Gastroesophageal sphincter (tissue), 4 donors: ENCODE results near the gene KLK3. TPM values are rescaled to one million over a fixed set of nuclear protein-coding genes. Genes with fewer than 3 reads are reported as not detected.

Experiments used
- ATAC-seq: fragments of 150-250 bp; one replicate; pipeline ENCODE4 v1.9.1; 2016; ENCODE audit warnings: mild to moderate bottlenecking, moderate library complexity
- H3K27ac ChIP-seq, 4 donors: fragments of 200-600 bp; sonication (generic) in 3 of 4; 1 replicate in 3 of 4; 2 replicates in 1 of 4; pipeline ENCODE4 v1.5.1; 2016 to 2019
- H3K27me3 ChIP-seq: fragments of 200-600 bp; sonication (generic); one replicate; pipeline ENCODE4 v1.5.1; 2019
- H3K36me3 ChIP-seq, 2 donors: fragments of 200-600 bp; sonication (generic); one replicate each; pipeline ENCODE4 v1.5.1; 2019; ENCODE audit warnings: control low read depth in 1 of 2
- H3K4me1 ChIP-seq, 3 donors: fragments of 200-600 bp; sonication (generic); 1 replicate in 2 of 3; 2 replicates in 1 of 3; pipeline ENCODE4 v1.5.1; 2016 to 2019; ENCODE audit warnings: control low read depth in 2 of 3
- H3K4me3 ChIP-seq, 2 donors: fragments of 200-600 bp; sonication (generic); one replicate each; pipeline ENCODE4 v1.5.1; 2019; ENCODE audit warnings: mild to moderate bottlenecking in 1 of 2, moderate library complexity in 1 of 2
- H3K9me3 ChIP-seq, 3 donors: fragments of 200-600 bp; sonication (generic); one replicate each; pipeline ENCODE4 v1.5.1; 2017 to 2019; ENCODE audit warnings: control low read depth in 2 of 3
- EP300 ChIP-seq: sonication (generic); formaldehyde crosslinking; IDR thresholded peaks from one replicate; pipeline ENCODE4 v1.6.1; 2017; ENCODE audit warnings: antibody characterized with exemption, mild to moderate bottlenecking
- POLR2A ChIP-seq, 2 donors: fragments of 450-650 bp; IDR thresholded peaks; one replicate each; pipeline ENCODE4 v1.6.1; 2017; ENCODE audit warnings: antibody characterized with exemption in 2 of 2, mild to moderate bottlenecking in 2 of 2, moderate library complexity in 1 of 2
- POLR2AphosphoS5 ChIP-seq: sonication (generic); formaldehyde crosslinking; IDR thresholded peaks from one replicate; pipeline ENCODE4 v1.6.1; 2017; ENCODE audit warnings: antibody characterized with exemption
- WGBS, 2 donors: methylation state at CpG; one replicate each; pipeline ENCODE4 v1.1.5; 2018; ENCODE audit warnings: low coverage in 1 of 2; 5-methylcytosine and 5-hydroxymethylcytosine counted together
- total RNA-seq, 4 donors: library from RNA; depleted of rRNA; stranded (reverse); fragments of >200 nt; gene quantifications; one replicate each; pipeline ENCODE4 v1.1.0, GENCODE V29; 2016
- TF ChIP-seq, protein P1 (sequence below), 4 experiments: fragments of 200-600 bp in 2 of 4; fragments of 450-650 bp in 2 of 4; sonication (generic) in 1 of 4; IDR thresholded peaks; one replicate each; pipeline ENCODE4 v1.5.1; 2017 to 2019; ENCODE audit warnings: antibody characterized with exemption in 4 of 4, mild to moderate bottlenecking in 2 of 4, moderate library complexity in 2 of 4

Gene KLK3
- total RNA-seq, 4 donors from 2014 or later: not detected

DNA sequence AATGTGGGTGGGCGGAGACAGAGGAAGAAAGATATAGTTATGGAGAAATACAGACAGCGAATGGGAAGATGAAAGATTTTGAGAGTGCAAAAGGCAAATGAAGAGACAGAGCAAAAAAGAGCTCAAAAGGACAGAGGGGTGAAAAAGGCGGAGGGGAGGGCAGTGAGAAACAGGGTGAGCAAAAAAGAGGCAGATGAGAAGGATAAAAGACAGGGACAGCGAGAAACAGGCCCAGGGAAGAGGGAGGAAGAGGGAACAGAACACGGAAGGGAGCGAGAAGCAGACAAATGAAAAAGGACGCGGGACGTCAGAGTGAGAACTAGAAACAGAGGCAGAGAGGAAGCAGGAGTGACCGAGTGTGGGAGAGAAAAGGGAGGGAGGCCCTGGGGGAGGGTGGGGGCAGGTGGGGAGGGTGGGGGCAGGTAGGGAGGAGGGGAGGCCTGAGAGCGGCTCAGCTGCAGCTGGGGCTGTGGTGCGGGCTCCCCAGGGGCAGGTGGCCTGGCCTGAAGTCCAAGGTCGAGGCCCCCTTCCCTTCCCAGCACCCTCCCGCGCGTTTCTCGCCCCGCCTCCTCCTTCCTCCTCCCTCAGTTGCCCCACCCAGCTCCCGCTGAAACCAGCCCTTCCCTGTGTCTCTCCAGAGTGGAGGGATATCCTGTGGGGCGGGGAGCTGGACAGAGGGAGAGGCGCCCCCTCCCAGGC lies 34.0 kb upstream of the KLK3 start:
- Histone ChIP-seq H3K4me3 (no peak overlapping the region), H3K27ac (no peak overlapping the region), H3K4me1 (peaks cover 0 to 19% (median 0%) of the 10 kb centered on the region in 3 donors), H3K9me3 (no peaks in the 10 kb centered on the region), H3K27me3 (peaks cover 100% of the 10 kb centered on the region), H3K36me3 (no peaks in the 10 kb centered on the region)
- ATAC-seq: no peak
- TF ChIP-seq, protein P1, sequence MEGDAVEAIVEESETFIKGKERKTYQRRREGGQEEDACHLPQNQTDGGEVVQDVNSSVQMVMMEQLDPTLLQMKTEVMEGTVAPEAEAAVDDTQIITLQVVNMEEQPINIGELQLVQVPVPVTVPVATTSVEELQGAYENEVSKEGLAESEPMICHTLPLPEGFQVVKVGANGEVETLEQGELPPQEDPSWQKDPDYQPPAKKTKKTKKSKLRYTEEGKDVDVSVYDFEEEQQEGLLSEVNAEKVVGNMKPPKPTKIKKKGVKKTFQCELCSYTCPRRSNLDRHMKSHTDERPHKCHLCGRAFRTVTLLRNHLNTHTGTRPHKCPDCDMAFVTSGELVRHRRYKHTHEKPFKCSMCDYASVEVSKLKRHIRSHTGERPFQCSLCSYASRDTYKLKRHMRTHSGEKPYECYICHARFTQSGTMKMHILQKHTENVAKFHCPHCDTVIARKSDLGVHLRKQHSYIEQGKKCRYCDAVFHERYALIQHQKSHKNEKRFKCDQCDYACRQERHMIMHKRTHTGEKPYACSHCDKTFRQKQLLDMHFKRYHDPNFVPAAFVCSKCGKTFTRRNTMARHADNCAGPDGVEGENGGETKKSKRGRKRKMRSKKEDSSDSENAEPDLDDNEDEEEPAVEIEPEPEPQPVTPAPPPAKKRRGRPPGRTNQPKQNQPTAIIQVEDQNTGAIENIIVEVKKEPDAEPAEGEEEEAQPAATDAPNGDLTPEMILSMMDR (IDR thresholded peaks at IDR 0.05): no peak
- TF ChIP-seq POLR2AphosphoS5: no peak
- no peak for TF ChIP-seq POLR2A (IDR thresholded peaks at IDR 0.05)
- TF ChIP-seq EP300: no peak
- 1 to 2% methylated on average over 9 to 13 of the region's 21 CpGs for WGBS, 2 donors

DNA sequence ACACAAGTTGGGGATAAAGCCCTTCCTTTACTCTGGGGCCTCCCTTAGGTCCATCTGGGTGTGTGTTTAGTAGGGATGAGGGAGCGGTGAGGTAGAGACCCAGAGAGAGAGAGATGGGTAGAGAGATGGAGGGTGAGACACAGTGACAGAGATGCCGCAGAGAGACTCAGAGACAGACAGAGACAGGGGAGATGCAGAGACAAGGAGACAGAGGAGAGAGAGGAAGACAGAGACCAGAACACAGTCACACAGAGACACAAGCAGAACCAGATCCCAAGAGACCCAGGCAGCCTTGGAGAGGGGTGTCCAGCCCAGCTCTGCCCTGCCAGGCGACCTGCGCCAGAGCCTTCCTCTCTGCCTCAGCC lies 33.5 kb upstream of the KLK3 start:
- Histone ChIP-seq H3K27me3 (peaks cover 96% of the 10 kb centered on the region), H3K9me3 (no peaks in the 10 kb centered on the region)

DNA sequence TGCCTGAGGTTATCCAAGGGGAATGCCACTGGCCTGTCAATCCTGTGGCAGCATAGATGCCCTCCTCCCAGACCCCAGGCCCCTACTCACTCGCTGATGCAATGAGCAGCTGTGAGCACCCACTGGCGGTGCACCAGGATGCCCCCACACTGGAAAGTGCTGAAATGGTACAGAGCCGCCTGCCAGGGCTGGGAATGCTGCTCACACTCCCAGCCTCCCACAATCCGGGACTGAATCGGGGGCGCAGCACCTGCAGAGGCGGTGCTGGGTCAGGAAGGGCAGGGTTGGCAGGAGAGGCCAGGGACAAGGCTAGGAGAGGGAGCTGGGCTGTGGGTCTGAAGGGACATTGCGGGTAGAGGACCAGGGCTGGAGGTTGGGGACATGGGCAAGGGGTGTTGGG lies 33.1 kb upstream of the KLK3 start:
- Histone ChIP-seq H3K27ac (no peak overlapping the region), H3K27me3 (peaks cover 95% of the 10 kb centered on the region), H3K36me3 (no peaks in the 10 kb centered on the region), H3K4me3 (no peak overlapping the region), H3K4me1 (peaks cover 0 to 19% (median 0%) of the 10 kb centered on the region in 3 donors), H3K9me3 (no peaks in the 10 kb centered on the region)
- TF ChIP-seq EP300: no peak
- WGBS, 2 donors: no CpG with 5 or more reads among the region's 8 CpGs
- ATAC-seq: no peak

More for the DNA sequence above, 33.5 kb upstream of the KLK3 start:
- no peak for ATAC-seq
- Histone ChIP-seq H3K36me3 (no peaks in the 10 kb centered on the region), H3K27ac (no peak overlapping the region), H3K4me3 (no peak overlapping the region), H3K4me1 (peaks cover 0 to 19% (median 0%) of the 10 kb centered on the region in 3 donors)
- no peak for TF ChIP-seq POLR2AphosphoS5
- TF ChIP-seq, protein P1 (IDR thresholded peaks at IDR 0.05): no peak
- TF ChIP-seq EP300: no peak
- no peak for TF ChIP-seq POLR2A (IDR thresholded peaks at IDR 0.05)
- WGBS, 2 donors: 47 to 65% methylated on average over 3 of the region's 4 CpGs

DNA sequence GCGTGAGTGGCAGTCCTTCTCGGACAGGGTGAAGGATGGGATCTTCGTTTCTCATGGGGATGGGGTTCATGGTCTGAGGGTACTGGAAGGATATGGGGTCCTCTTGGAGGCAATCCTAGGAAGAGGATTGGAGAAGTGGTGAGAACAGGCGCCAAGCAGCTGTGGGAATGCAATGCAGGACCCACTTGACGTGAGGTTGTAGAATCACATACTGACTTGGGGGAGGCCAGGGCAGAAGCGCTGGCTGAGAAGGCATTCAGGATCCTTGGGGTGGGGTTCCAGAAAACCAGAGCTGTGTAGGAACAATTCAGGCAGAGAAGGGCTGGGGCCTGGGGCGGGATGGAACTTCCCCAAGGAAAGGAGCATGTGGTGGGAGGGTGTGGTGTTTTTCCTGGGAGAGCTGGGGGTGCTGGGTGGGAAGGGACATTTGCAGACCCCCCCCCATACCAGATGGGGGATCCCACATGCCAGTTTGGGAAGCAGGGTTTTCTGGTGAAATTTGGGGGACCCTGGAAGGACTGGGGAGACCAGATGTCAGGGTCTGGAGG lies 32.0 kb upstream of the KLK3 start:
- Histone ChIP-seq H3K9me3 (no peaks in the 10 kb centered on the region), H3K27ac (no peak overlapping the region), H3K27me3 (peaks cover 95% of the 10 kb centered on the region), H3K4me3 (no peak overlapping the region), H3K4me1 (peaks cover 0 to 18% (median 0%) of the 10 kb centered on the region in 3 donors), H3K36me3 (no peaks in the 10 kb centered on the region)
- ATAC-seq: no peak
- 0 to 60% methylated on average over 1 to 5 of the region's 7 CpGs for WGBS, 2 donors
- no peak for TF ChIP-seq POLR2AphosphoS5
- TF ChIP-seq, protein P1 (IDR thresholded peaks at IDR 0.05): no peak
- no peak for TF ChIP-seq EP300
- TF ChIP-seq POLR2A (IDR thresholded peaks at IDR 0.05): no peak

DNA sequence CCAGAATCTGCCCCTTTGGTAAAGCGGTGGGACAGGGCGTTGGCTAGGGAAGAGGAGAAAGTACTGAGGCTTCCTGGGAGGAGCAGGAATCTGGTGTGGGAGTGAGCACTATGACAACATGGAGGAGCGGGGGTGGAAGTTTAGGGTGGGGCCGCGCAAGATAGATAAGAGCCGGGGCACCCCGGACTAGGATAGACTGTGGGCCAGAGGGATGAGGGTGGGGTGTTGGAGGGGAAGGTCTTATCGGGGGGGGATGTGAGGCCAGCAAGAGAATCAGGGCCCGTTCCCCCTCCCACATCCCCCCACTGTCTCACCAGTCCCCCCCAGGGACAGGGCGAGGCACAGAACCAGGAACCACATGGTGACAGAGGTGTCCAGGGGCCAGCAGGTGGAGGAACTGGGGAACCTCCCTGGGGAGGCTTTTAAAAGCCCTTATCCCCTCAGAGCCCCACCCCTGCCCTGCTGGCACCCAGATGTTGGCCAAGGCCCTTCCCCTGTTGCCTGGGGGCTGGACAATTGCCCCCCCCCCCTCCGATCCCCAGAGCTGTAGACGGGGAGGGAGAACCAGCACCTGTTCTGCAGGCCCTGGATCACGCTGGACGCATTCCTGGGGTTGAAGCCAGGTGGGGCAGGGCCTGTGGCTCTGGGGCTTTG lies 31.2 kb upstream of the KLK3 start, which contains the start of gene KLK1:
TSS of gene KLK1 (minus strand) at position 399 of the 654 bp plus-strand sequence. CDS start at position 360, 39 bp downstream.
- Histone ChIP-seq H3K9me3 (no peaks in the 10 kb centered on the region), H3K4me3 (no peak within 1 kb of the TSS), H3K27me3 (peaks cover 92% of the 10 kb centered on the region), H3K36me3 (no peaks in the 10 kb centered on the region), H3K4me1 (peaks cover 0 to 10% (median 0%) of the 10 kb centered on the region in 3 donors), H3K27ac (no peak within 1 kb of the TSS)
- ATAC-seq: no peak
- 28 to 44% methylated on average over 9 of the region's 14 CpGs for WGBS, 2 donors
- TF ChIP-seq EP300 (no peak), POLR2A (IDR thresholded peaks at IDR 0.05) (no peak), POLR2AphosphoS5 (no peak)
- TF ChIP-seq, protein P1 (IDR thresholded peaks at IDR 0.05): no peak
